ENCODE measurements around the gene SLC30A3. TPM values are rescaled to one million over a fixed set of nuclear protein-coding genes. Genes with fewer than 3 reads are reported as not detected.
A peak's percentile ranks its signal among the peaks of the same experiment; 100 is the strongest.

SLC30A3 gene
- total and polyA plus RNA-seq, 2 of the 13 experiments (the other 11 are each of a cell fraction or from before 2014, with no cell fraction given), result 0.38 to 0.79 TPM

GRCh38 chr2:27209621-27210401, 53.0 kb downstream of the SLC30A3 start (continued):
- TF ChIP-seq AGO2 (optimal IDR thresholded peaks at IDR 0.05; ENCODE audit: low read depth, low read length) (no peak), RBAK (CRISPR knock-in tag; IDR thresholded peaks at IDR 0.05) (no peak), ZFP90 (CRISPR knock-in tag; IDR thresholded peaks at IDR 0.05; ENCODE audit: borderline replicate concordance) (no peak), ARID2 (CRISPR knock-in tag; IDR thresholded peaks at IDR 0.05; ENCODE audit: borderline replicate concordance) (no peak), FOXK1 (CRISPR knock-in tag; IDR thresholded peaks at IDR 0.05; ENCODE audit: borderline replicate concordance, low read depth) (no peak), ZNF460 (CRISPR knock-in tag; IDR thresholded peaks at IDR 0.05; ENCODE audit: borderline replicate concordance) (no peak), HDAC6 (IDR thresholded peaks at IDR 0.05; ENCODE audit: low read depth, low read length) (no peak), ZFP91 (CRISPR knock-in tag; IDR thresholded peaks at IDR 0.05; ENCODE audit: borderline replicate concordance) (no peak), ZNF800 (CRISPR knock-in tag; IDR thresholded peaks at IDR 0.05) (no peak), NONO (IDR thresholded peaks at IDR 0.05) (no peak), NONO (CRISPR knock-in tag; conservative IDR thresholded peaks at IDR 0.05) (no peak), MED1 (CRISPR knock-in tag; IDR thresholded peaks at IDR 0.05) (peak; percentile 28; the same call in 1 of the 2 replicates), ZNF512 (CRISPR knock-in tag; IDR thresholded peaks at IDR 0.05) (no peak), ZNF414 (CRISPR knock-in tag; IDR thresholded peaks at IDR 0.05) (no peak), SNRNP70 (IDR thresholded peaks at IDR 0.05; ENCODE audit: low read depth, low read length) (no peak), ZNF121 (CRISPR knock-in tag; IDR thresholded peaks at IDR 0.05) (no peak), CBX5 (CRISPR knock-in tag; IDR thresholded peaks at IDR 0.05; ENCODE audit: borderline replicate concordance) (no peak), PHF5A (CRISPR knock-in tag; IDR thresholded peaks at IDR 0.05; ENCODE audit: low read depth, unreplicated experiment) (no peak)
- TF ChIP-seq, protein P1, sequence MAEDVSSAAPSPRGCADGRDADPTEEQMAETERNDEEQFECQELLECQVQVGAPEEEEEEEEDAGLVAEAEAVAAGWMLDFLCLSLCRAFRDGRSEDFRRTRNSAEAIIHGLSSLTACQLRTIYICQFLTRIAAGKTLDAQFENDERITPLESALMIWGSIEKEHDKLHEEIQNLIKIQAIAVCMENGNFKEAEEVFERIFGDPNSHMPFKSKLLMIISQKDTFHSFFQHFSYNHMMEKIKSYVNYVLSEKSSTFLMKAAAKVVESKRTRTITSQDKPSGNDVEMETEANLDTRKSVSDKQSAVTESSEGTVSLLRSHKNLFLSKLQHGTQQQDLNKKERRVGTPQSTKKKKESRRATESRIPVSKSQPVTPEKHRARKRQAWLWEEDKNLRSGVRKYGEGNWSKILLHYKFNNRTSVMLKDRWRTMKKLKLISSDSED (CRISPR knock-in tag; IDR thresholded peaks at IDR 0.05), result no peak
- TF ChIP-seq, protein P2, sequence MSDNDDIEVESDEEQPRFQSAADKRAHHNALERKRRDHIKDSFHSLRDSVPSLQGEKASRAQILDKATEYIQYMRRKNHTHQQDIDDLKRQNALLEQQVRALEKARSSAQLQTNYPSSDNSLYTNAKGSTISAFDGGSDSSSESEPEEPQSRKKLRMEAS (IDR thresholded peaks at IDR 0.05), result peak; percentile 61
- TF ChIP-seq, protein P3, sequence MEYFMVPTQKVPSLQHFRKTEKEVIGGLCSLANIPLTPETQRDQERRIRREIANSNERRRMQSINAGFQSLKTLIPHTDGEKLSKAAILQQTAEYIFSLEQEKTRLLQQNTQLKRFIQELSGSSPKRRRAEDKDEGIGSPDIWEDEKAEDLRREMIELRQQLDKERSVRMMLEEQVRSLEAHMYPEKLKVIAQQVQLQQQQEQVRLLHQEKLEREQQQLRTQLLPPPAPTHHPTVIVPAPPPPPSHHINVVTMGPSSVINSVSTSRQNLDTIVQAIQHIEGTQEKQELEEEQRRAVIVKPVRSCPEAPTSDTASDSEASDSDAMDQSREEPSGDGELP (IDR thresholded peaks at IDR 0.05; ENCODE audit: borderline replicate concordance, low read depth), result no peak
